NCI-H2171 treated with DMSO at 0.1 percent for 48 hours (cell line): ENCODE measurements around the gene ASGR1.
"Not testable (repeated sequence)": the region's sequence is repeated elsewhere in the genome, so short reads cannot be mapped to it uniquely, and the experiment has no call there.

Experiments
- DNase-seq: peaks from one replicate; lab custom pipeline; 2025; lab: John Stamatoyannopoulos, UW

The ASGR1 gene

GRCh38 chr17:7159571-7159970 is 19.6 kb downstream of the ASGR1 start:
- not testable (repeated sequence) for DNase-seq

- not testable (repeated sequence) for DNase-seq
Observed at GRCh38 chr17:7158424-7158823, 20.7 kb downstream of the ASGR1 start.

GRCh38 chr17:7156342-7156940 is 22.7 kb downstream of the ASGR1 start:
- no peak for DNase-seq

GRCh38 chr17:7147772-7148171 is 31.4 kb downstream of the ASGR1 start:
- DNase-seq = no peak

- no peak for DNase-seq
Observed at GRCh38 chr17:7146115-7146514, 33.1 kb downstream of the ASGR1 start.

GRCh38 chr17:7144213-7144612 is 35.0 kb downstream of the ASGR1 start:
- DNase-seq = no peak

- DNase-seq = no peak
Observed at GRCh38 chr17:7141824-7142223, 37.3 kb downstream of the ASGR1 start.

GRCh38 chr17:7139400-7139799 is 39.8 kb downstream of the ASGR1 start:
- no peak for DNase-seq

- DNase-seq = no peak
Observed at GRCh38 chr17:7138800-7139381, 40.3 kb downstream of the ASGR1 start.

GRCh38 chr17:7137171-7137943 is 41.8 kb downstream of the ASGR1 start:
- DNase-seq = peak; percentile 55

- DNase-seq = peak; percentile 79
Observed at GRCh38 chr17:7136266-7136877, 42.8 kb downstream of the ASGR1 start.

- DNase-seq = no peak
Observed at GRCh38 chr17:7133916-7134315, 45.3 kb downstream of the ASGR1 start.

- DNase-seq = no peak
Observed at GRCh38 chr17:7133424-7133823, 45.7 kb downstream of the ASGR1 start.

GRCh38 chr17:7132511-7133094 is 46.6 kb downstream of the ASGR1 start:
- DNase-seq = no peak

- no peak for DNase-seq
Observed at GRCh38 chr17:7131423-7131791, 47.8 kb downstream of the ASGR1 start.

GRCh38 chr17:7130621-7131422 is 48.3 kb downstream of the ASGR1 start:
- DNase-seq = peak; percentile 88

GRCh38 chr17:7129311-7129710 is 49.9 kb downstream of the ASGR1 start:
- DNase-seq = no peak

- no peak for DNase-seq
Observed at GRCh38 chr17:7128160-7128559, 51.0 kb downstream of the ASGR1 start.

- not testable (repeated sequence) for DNase-seq
Observed at GRCh38 chr17:7127501-7127900, 51.7 kb downstream of the ASGR1 start.

- DNase-seq = not testable (repeated sequence)
Observed at GRCh38 chr17:7126386-7126785, 52.8 kb downstream of the ASGR1 start.

GRCh38 chr17:7124923-7125322 is 54.2 kb downstream of the ASGR1 start:
- DNase-seq = no peak

GRCh38 chr17:7123844-7124243 is 55.3 kb downstream of the ASGR1 start:
- no peak for DNase-seq
